Esophagus muscularis mucosa (tissue), 4 donors: ENCODE results near the gene TPK1. TPM values are rescaled to one million over a fixed set of nuclear protein-coding genes. Genes with fewer than 3 reads are reported as not detected.
"Not testable (repeated sequence)": the region's sequence is repeated elsewhere in the genome, so short reads cannot be mapped to it uniquely, and the experiment has no call there.

Experiments
- DNase-seq: peaks from one replicate; pipeline ENCODE4 v3.0.0-alpha.2; 2017; ENCODE audit errors: extremely low spot score
- H3K27ac ChIP-seq, 4 donors: fragments of 200-600 bp; sonication (generic); replicated peaks in 1 of 4; 1 replicate in 3 of 4; 2 replicates in 1 of 4; pipeline ENCODE4 v1.5.1; 2016 to 2019; ENCODE audit warnings: mild to moderate bottlenecking in 1 of 4
- H3K27me3 ChIP-seq, 4 donors: fragments of 200-600 bp; sonication (generic); one replicate each; pipeline versions ENCODE4 v1.5.1 to v1.6.0; 2016 to 2019
- H3K36me3 ChIP-seq, 4 donors: fragments of 200-600 bp; sonication (generic); one replicate each; pipeline ENCODE4 v1.5.1; 2016 to 2019
- H3K4me1 ChIP-seq, 4 donors: fragments of 200-600 bp; sonication (generic); one replicate each; pipeline ENCODE4 v1.5.1; 2016 to 2019
- H3K4me3 ChIP-seq, 4 donors: fragments of 200-600 bp; sonication (generic); 1 replicate in 2 of 4; 2 replicates in 2 of 4; pipeline ENCODE4 v1.5.1; 2016 to 2019; ENCODE audit warnings: mild to moderate bottlenecking in 4 of 4, moderate library complexity in 1 of 4
- H3K9me3 ChIP-seq, 4 donors: fragments of 200-600 bp; sonication (generic); 1 replicate in 3 of 4; 2 replicates in 1 of 4; pipeline ENCODE4 v1.5.1; 2016 to 2019
- EP300 ChIP-seq: sonication (generic); formaldehyde crosslinking; IDR thresholded peaks from one replicate; pipeline ENCODE4 v1.6.1; 2017; ENCODE audit warnings: antibody characterized with exemption
- POLR2A ChIP-seq: fragments of 450-650 bp; IDR thresholded peaks from one replicate; pipeline ENCODE4 v1.6.1; 2017; ENCODE audit warnings: antibody characterized with exemption, moderate library complexity, mild to moderate bottlenecking, low read depth
- POLR2AphosphoS5 ChIP-seq, 2 donors: sonication (generic); formaldehyde crosslinking; IDR thresholded peaks; one replicate each; pipeline ENCODE4 v1.6.1; 2017; ENCODE audit warnings: antibody characterized with exemption in 2 of 2
- WGBS: methylation state at CpG from one replicate; pipeline ENCODE4 v1.1.5; 2018; 5-methylcytosine and 5-hydroxymethylcytosine counted together
- intact Hi-C: fragments of 100-400 bp; cut with DNase I; formaldehyde crosslinking; loops from one replicate; pipeline ENCODE4 v1.15.1; 2023
- total RNA-seq, 4 donors: library from RNA; depleted of rRNA; stranded (reverse); fragments of >200 nt; gene quantifications; one replicate each; pipeline versions ENCODE4 v1.1.0 to v1.2.1, GENCODE V29; 2016
- TF ChIP-seq, protein P1 (sequence below), 3 experiments: fragments of 200-600 bp in 2 of 3; fragments of 450-650 bp in 1 of 3; sonication (generic) in 2 of 3; IDR thresholded peaks; one replicate each; pipeline ENCODE4 v1.5.1; 2017 to 2019; ENCODE audit warnings: antibody characterized with exemption in 3 of 3, mild to moderate bottlenecking in 2 of 3, moderate library complexity in 1 of 3

TPK1 gene
- total RNA-seq, 4 donors from 2014 or later: 2.7 to 4.3 (median 3.4) TPM

- Histone ChIP-seq H3K4me3 (no peak overlapping the region), H3K36me3 (no peaks in the 10 kb centered on the region), H3K27ac (no peak overlapping the region), H3K9me3 (no peaks in the 10 kb centered on the region), H3K4me1 (peaks cover 0 to 9% (median 0%) of the 10 kb centered on the region in 4 donors), H3K27me3 (no peaks in the 10 kb centered on the region)
- DNase-seq: no peak
- TF ChIP-seq POLR2AphosphoS5 (IDR thresholded peaks at IDR 0.05) (no peak), EP300 (no peak)
- intact Hi-C loops: no loop called here
- 71% methylated on average over 3 of the region's 3 CpGs for WGBS
These were observed 18.9 kb downstream of the TPK1 start for GRCh38 chr7:144817001-144817400.

GRCh38 chr7:144814299-144814698 is 21.6 kb downstream of the TPK1 start:
- Histone ChIP-seq H3K9me3 (no peaks in the 10 kb centered on the region), H3K27ac (no peak overlapping the region), H3K36me3 (no peaks in the 10 kb centered on the region), H3K4me3 (no peak overlapping the region), H3K27me3 (no peaks in the 10 kb centered on the region), H3K4me1 (peaks cover 0 to 9% (median 0%) of the 10 kb centered on the region in 4 donors)
- intact Hi-C loops: no loop called here
- TF ChIP-seq POLR2A (no peak), EP300 (no peak), POLR2AphosphoS5 (IDR thresholded peaks at IDR 0.05) (no peak)
- TF ChIP-seq, protein P1, sequence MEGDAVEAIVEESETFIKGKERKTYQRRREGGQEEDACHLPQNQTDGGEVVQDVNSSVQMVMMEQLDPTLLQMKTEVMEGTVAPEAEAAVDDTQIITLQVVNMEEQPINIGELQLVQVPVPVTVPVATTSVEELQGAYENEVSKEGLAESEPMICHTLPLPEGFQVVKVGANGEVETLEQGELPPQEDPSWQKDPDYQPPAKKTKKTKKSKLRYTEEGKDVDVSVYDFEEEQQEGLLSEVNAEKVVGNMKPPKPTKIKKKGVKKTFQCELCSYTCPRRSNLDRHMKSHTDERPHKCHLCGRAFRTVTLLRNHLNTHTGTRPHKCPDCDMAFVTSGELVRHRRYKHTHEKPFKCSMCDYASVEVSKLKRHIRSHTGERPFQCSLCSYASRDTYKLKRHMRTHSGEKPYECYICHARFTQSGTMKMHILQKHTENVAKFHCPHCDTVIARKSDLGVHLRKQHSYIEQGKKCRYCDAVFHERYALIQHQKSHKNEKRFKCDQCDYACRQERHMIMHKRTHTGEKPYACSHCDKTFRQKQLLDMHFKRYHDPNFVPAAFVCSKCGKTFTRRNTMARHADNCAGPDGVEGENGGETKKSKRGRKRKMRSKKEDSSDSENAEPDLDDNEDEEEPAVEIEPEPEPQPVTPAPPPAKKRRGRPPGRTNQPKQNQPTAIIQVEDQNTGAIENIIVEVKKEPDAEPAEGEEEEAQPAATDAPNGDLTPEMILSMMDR (IDR thresholded peaks at IDR 0.05): no peak
- no peak for DNase-seq
- 90% methylated on average over 1 of the region's 1 CpG for WGBS

DNA sequence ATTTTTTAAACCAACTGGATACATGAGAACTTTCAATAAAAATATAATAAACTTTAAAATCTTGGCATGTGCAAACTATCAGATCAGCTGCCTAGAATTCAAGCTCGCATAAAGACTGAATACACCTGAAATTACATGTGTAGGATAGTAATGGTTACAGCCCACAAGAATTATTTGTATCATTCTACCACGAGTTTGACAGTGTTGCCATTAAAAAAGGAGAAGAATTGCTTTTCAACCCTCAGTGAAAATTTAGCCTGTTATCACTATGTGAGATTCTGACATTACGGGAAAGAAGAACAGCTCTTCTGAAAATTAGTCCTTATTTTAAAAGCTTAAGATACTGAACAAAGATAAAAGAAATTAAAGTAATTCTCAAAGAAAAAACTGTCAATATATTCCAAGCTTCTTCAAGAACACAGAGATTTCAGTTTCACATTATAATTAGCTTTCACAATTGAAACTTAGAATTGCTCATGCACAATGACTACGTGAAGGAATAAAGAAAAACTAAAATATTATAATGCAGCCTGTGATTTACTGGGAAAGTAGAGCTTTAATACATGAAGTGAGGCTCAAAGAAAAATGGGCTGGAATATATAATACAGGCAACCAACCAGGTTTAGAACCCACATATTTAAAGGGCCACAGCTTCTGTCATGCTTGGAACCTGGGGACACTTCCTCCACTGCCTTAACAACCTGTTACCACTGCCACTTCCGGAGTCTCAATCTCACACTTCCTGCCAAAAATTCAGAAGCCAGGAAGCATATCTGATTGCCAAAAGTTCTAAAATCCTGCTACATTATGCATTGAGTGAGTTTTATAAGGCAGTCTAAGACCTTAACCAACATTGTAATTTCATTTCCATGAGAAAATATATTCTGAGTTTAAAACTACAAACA is 23.2 kb downstream of the TPK1 start:
- no peak for DNase-seq
- intact Hi-C loops: no loop called here
- no peaks in the 10 kb centered on the region for H3K9me3 ChIP-seq
- WGBS: 61% methylated on average over 5 of the region's 5 CpGs
- H3K4me1 ChIP-seq: peaks cover 0 to 9% (median 0%) of the 10 kb centered on the region in 4 donors
- no peaks in the 10 kb centered on the region for H3K36me3 ChIP-seq
- H3K27me3 ChIP-seq: no peaks in the 10 kb centered on the region
- TF ChIP-seq POLR2AphosphoS5 (IDR thresholded peaks at IDR 0.05) (no peak), EP300 (no peak), POLR2A (no peak)
- TF ChIP-seq, protein P1 (IDR thresholded peaks at IDR 0.05): no peak
- no peak overlapping the region for H3K27ac ChIP-seq
- no peak overlapping the region for H3K4me3 ChIP-seq

DNA sequence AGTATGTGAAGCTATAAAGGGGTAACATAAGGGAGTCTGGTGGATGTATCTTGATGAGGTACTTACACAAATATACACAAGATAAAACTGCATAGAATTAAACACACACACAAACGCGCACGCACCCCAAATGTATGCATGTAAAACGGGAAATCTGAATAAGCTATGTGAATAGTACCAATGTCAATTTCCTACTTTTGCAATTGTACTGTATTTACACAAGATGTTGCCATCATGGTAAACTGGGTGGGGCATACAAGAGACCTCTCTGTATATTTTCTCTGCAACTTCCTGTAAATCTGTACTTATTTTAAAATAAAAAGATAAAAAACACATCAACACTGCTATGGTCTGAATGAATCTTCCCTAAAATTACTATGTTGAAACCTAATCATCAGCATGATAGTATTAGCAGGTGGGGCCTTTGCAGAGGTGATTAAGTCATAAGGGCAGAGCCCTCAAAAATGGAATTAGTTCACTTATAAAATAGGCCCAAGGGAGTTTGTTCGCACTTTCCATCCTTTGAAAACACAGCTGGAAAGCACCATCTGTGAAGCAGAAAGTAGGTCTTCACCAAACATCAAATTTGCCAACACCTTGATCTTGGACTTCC is 30.1 kb downstream of the TPK1 start:
- no peaks in the 10 kb centered on the region for H3K36me3 ChIP-seq
- no peaks in the 10 kb centered on the region for H3K27me3 ChIP-seq
- H3K27ac ChIP-seq: no peak overlapping the region
- 94% methylated on average over 5 of the region's 5 CpGs for WGBS
- no peaks in the 10 kb centered on the region for H3K4me1 ChIP-seq
- no peak for DNase-seq
- H3K4me3 ChIP-seq: no peak overlapping the region
- no peaks in the 10 kb centered on the region for H3K9me3 ChIP-seq
- intact Hi-C loops: no loop called here
- no peak for TF ChIP-seq EP300
- no peak for TF ChIP-seq POLR2A
- TF ChIP-seq, protein P1 (IDR thresholded peaks at IDR 0.05): no peak
- TF ChIP-seq POLR2AphosphoS5 (IDR thresholded peaks at IDR 0.05): no peak

DNA sequence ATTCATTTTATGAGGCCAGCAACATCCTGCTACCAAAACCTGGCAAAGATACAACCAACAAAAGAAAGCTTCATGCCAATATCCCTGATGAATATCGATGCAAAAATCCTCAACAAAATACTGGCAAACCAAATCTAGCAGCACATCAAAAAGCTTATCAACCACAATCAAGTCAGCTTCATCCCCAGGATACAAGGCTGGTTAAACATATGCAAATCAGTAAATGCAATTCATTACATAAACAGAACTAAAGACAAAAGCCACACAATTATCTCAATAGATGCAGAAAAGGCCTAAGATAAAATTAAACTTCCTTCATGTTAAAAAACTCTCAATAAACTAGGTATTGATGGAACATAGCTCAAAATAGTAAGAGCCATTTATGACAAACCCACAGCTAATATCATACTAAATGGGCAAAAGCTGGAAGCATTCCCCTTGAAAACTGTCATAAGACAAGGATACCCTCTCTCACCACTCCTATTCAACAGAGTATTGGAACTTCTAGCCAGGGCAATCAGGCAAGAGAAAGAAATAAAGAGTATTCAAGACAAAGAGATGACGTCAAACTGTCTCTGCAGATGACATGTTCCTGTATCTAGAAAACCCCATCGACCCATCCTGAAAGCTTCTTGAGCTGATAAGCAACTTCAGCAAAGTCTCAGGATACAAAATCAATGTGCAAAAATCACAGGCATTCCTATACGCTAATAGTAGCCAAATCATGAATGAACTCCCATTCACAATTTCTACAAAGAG is 35.0 kb downstream of the TPK1 start:
- H3K4me1 ChIP-seq, H3K4me3 ChIP-seq, DNase-seq, H3K27ac ChIP-seq, H3K9me3 ChIP-seq, H3K27me3 ChIP-seq, intact Hi-C loops, H3K36me3 ChIP-seq: not testable (repeated sequence)
- 82% methylated on average over 4 of the region's 4 CpGs for WGBS
